Measurements from ENCODE around the gene SERBP1. TPM values are rescaled to one million over a fixed set of nuclear protein-coding genes. Genes with fewer than 3 reads are reported as not detected.

Gene SERBP1
- total RNA-seq, 1 experiment from 2014 or later: 325 TPM

GRCh38 chr1:67359592-67359991, 70.6 kb downstream of the SERBP1 start:
- H3K27ac ChIP-seq (ENCODE audit: low read depth, low read length): no peak overlapping the region
- H3K4me1 ChIP-seq (ENCODE audit: control insufficient read depth in 1 of 2, insufficient read depth in 2 of 2, low read length in 2 of 2): no peaks in the 10 kb centered on the region
- no TSS peak for BruUV-seq (replicated peaks)
- no peaks in the 10 kb centered on the region for H3K9me2 ChIP-seq (ENCODE audit: insufficient read depth)
- RAD21 ChIA-PET (ENCODE audit: low non-redundant PET in 1 of 2, low total read pairs in 2 of 2, uncharacterized antibody in 2 of 2, unreplicated experiment in 2 of 2): no interaction called here
- POLR2A ChIA-PET: no interaction called here
- no peak overlapping the region for H3K4me2 ChIP-seq (ENCODE audit: low read length)
- no peaks in the 10 kb centered on the region for H3K79me2 ChIP-seq (ENCODE audit: insufficient read depth, low read length)
- no peak for DNase-seq (ENCODE audit: low read depth, low spot score)
- H3K4me3 ChIP-seq (replicated peaks in 1 of 2; ENCODE audit: low read depth in 1 of 2, low read length in 2 of 2): no peak overlapping the region
- H4K20me1 ChIP-seq (ENCODE audit: insufficient read depth): no peaks in the 10 kb centered on the region
- no peak for ATAC-seq
- no peaks in the 10 kb centered on the region for H3K9me3 ChIP-seq (ENCODE audit: control insufficient read depth in 1 of 2, insufficient read depth in 1 of 2, low read depth in 1 of 2, low read length in 2 of 2)
- CTCF ChIA-PET: no interaction called here
- TF ChIP-seq EGR1 (IDR thresholded peaks at IDR 0.05; ENCODE audit: low read depth) (no peak), JUND (IDR thresholded peaks at IDR 0.05) (no peak), EZH2 (IDR thresholded peaks at IDR 0.05) (no peak), EZH2phosphoT487 (IDR thresholded peaks at IDR 0.05; ENCODE audit: borderline replicate concordance) (no peak), CTCF (IDR thresholded peaks at IDR 0.05 in 2 of 3, conservative IDR thresholded peaks at IDR 0.05 in 1 of 3; ENCODE audit: borderline replicate concordance in 1 of 3, insufficient read depth in 1 of 3, low read depth in 2 of 3, low read length in 2 of 3) (no peak), RAD21 (IDR thresholded peaks at IDR 0.05; ENCODE audit: low read depth) (no peak), TCF7L2 (IDR thresholded peaks at IDR 0.05; ENCODE audit: borderline replicate concordance, extremely low read depth, insufficient read depth, insufficient read length) (no peak), FOSL1 (IDR thresholded peaks at IDR 0.05; ENCODE audit: low read depth) (no peak)
- intact Hi-C loops (cut with micrococcal nuclease): no loop called here
- no peak overlapping the region for H3K9ac ChIP-seq (ENCODE audit: low read length)
- no peaks in the 10 kb centered on the region for H3K27me3 ChIP-seq (ENCODE audit: insufficient read depth, low read length)
- no peak overlapping the region for H2AFZ ChIP-seq (ENCODE audit: low read depth, low read length, poor library complexity, severe bottlenecking)
- H3K36me3 ChIP-seq (ENCODE audit: control insufficient read depth in 1 of 2, insufficient read depth in 2 of 2, low read length in 2 of 2): no peaks in the 10 kb centered on the region

Other genes with a start within 250 kb of the SERBP1 start
- 0.22 TPM for gene IL12RB2, start 122.5 kb downstream of the SERBP1 start, total RNA-seq (2021; ENCODE audit: unreplicated experiment)